ENCODE data around the gene MMP15.
"Not testable (repeated sequence)": the region's sequence is repeated elsewhere in the genome, so short reads cannot be mapped to it uniquely, and the experiment has no call there.

MMP15 gene

GRCh38 chr16:58025351-58026138, at the start of gene MMP15:
Gene MMP15, plus strand, starts transcription at chr16:58025754. Its CDS starts 597 bp downstream, at chr16:58026351.
- peak; percentile 27 for DNase-seq

- DNase-seq = no peak
Measured at GRCh38 chr16:57976331-57976796, 49.2 kb upstream of the MMP15 start.

GRCh38 chr16:57977418-57978069, 48.0 kb upstream of the MMP15 start:
- no peak for DNase-seq

GRCh38 chr16:57978070-57978465, 47.5 kb upstream of the MMP15 start:
- not testable (repeated sequence) for DNase-seq

GRCh38 chr16:57979006-57979585, 46.5 kb upstream of the MMP15 start:
- no peak for DNase-seq

- no peak for DNase-seq
Measured at GRCh38 chr16:57981636-57982035, 43.9 kb upstream of the MMP15 start.

GRCh38 chr16:57982385-57982784, 43.2 kb upstream of the MMP15 start:
- no peak for DNase-seq

DNA sequence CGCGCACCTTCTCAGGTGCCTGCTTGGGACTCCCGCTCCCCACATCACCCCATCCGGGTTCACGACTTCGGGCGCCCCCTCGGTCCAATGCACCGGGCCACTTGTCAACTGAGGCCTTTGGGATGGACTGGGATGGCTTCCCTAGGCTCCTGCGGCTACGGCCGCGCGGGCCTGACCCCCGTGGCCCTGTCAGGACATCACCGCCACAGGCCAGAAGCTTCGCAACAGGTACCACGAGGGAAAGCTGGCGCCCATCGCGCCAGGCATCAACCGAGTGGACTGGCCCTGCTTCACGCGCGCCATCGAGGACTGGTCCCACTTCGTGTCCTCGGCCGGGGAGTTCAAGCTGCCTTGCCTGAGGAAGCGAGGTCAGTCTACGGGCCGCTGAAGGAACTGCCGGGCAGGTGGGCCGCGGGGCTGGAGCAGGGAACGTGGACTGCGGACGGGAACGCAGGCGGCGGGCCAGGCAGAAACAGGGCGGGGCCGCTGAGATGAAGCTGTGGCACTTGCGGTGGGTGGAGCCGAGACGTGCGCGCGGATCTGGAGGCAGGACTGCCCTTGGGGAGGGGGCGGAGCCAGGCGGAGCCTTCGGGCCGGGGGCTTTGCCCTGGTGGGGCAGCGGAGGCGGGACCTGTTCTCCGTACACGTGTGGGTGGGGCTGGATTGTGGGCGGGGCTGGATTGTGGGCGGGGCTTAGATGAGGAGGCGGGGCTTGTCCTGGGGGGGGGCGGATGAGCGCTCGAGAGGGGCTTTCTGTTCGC, 40.9 kb upstream of the MMP15 start:
- DNase-seq = no peak

GRCh38 chr16:57985204-57986181, 40.1 kb upstream of the MMP15 start:
- no peak for DNase-seq

- DNase-seq = no peak
Measured at GRCh38 chr16:57986196-57986595, 39.4 kb upstream of the MMP15 start.

DNA sequence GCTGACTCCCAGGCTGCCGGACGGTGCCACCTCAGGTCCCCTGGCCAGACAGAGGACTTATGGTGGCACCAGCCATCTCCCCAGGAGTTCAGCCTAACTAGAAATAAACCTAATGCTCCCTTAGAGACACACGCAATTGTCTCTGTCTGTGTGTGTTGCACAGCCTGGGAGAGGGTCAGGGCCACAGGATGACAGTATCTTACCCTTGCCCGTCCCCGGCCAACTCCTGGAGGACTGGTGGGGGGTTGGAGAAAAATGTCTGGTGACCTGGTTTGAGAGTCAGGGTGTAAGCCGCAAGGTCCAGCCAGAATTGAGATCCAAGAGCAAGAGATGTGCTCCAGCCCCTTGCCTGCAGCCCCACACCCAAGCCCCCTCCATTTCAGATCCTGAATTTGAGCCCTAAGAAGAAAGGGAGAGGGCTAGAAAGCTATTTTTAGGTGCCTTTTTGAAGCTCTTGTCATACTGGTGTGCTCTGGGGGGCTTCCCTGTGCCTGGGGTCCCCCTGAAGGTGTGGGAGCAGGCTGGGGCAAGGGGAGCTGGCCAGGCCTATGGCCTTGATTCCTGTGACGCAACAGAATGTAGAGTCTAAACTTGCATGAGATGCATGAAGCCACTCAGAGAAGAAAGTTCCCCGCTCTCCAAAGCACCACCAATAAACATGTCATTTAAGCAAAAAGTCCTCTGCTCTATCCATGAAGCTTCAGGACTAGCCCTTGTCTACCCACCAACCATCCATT, 37.9 kb upstream of the MMP15 start:
- DNase-seq = no peak

GRCh38 chr16:57988929-57989328, 36.6 kb upstream of the MMP15 start:
- no peak for DNase-seq

GRCh38 chr16:57991551-57992059, 33.9 kb upstream of the MMP15 start:
- no peak for DNase-seq

DNA sequence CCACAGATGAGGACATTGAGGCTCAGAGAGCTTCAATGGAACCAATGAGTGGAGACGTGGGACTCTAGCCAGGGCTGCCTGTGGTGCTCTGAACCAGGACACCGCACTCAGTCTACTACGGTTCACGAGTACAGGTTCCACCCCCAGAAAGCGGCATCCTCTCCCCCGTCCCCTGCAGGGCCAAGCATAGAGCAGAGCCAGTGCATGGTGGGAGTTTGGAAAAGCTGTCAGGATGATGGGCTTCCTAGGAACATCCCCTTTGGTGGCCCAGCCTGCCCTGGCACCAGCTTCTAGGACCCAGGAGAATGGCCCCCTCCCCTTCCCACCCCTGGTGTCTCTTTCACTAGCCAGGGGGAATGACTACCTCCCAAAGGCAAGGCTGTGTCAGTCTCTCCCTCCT, 33.5 kb upstream of the MMP15 start:
- no peak for DNase-seq

DNA sequence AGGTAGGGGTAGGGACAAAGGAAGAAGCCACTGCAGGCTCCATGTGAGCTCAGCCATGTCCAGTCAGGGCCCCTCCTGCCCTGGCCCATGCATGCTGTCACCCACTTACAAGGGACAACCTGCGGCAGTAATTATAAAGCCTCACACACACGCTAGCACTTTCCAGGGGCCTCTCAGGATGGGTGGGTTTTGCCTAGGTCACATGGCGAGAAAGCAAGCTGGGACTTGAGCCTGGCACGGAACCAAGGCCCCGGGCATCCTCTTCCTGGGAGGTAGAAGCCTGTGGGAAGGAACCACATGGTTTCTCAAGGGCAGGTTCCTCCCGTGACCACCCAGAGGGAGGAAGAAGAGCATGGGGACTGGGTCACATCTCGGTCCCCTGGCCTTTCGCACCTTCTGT, 32.1 kb upstream of the MMP15 start:
- DNase-seq = no peak

- DNase-seq = no peak
Measured at GRCh38 chr16:57993897-57994296, 31.7 kb upstream of the MMP15 start.

GRCh38 chr16:57994361-57994760, 31.2 kb upstream of the MMP15 start:
- no peak for DNase-seq

DNA sequence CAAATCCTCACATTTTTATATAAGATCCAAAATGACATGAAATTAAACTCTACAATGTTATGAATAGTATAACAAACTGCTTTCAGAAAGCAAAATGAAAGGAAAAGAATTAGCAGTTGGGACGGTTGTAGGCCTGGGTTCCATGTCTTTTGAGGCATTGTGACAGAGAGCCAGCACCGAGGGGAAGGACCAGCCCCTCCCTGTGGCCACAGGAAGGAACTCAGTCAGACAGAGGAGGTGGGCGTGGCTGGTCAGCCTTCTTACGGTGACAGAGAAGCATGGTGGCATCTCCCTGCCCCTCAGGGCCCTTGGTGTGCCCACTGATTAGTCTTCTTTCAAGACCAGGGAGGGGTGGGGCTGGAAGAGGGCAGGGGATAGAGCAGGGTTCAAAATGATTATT, 30.8 kb upstream of the MMP15 start:
- no peak for DNase-seq

DNA sequence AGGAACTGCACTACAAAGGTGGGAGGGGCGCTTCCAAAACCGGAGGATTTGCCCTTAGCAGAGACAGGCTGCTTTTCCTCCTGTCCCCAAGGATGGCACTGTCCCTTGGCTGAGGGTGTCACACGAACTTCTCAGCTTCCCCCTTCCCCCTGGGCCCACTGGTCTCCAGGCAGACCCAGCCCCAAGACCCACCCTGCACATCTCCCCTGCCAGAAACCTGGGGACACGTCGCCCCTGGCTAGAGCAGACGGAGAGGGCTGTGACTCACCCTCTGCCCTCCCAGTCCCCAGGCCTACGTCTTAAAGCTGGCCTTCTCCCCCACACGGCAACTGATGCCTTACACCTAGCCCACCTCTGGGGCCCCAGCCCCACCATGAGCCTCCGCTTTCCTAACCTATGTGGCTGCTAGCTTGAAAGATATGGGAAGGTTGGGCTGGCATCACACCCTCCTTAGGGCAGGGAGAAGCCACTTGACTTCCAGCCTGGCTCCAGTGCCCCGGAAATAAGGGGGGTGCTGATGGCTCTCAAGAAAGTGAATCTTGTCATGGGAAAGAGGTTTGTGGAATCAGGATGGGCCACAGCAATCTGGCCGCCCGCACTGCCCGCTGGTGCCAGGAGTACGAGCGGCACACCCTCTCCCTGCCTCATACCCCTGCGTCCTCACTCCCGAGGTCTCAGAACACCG, 29.7 kb upstream of the MMP15 start:
- no peak for DNase-seq

DNA sequence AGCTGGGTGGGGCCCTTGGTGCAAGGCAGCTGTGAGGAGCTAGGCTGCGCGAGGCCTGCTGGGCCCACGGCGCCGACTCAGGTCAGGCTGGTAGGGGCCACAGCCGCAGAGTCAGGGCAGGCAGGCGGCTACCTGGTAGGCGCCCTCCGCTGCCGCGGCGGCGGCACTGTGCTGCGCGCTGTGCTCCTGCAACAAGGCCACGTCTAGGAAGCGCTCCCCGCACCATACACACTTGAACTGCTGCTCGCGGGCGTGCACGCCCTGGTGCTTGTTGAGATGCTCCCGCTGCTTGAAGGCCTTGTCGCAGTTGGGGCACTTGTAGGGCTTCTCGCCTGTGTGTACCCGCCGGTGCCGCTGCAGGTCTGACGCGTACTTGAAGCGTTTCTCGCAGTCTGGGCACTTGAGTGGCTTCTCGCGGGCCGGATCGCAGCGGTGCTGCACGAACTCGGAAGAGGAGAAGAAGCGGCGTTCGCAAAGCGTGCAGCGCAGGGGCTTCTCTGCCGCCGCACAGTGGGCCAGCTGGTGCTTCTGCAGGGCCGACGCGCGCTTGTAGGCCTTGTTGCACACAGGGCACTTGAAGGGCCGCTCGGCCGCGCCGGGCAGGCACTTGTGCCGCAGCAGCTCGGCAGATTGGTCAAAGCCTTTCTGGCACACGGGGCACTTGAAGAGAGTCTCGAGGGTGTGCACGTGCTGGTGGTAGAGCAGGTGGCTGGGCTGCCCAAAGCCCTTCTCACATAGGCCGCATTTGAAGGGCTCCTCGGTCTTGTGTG, 29.0 kb upstream of the MMP15 start:
- no peak for DNase-seq
